ENCODE measurements around the gene PAMR1.

DNA sequence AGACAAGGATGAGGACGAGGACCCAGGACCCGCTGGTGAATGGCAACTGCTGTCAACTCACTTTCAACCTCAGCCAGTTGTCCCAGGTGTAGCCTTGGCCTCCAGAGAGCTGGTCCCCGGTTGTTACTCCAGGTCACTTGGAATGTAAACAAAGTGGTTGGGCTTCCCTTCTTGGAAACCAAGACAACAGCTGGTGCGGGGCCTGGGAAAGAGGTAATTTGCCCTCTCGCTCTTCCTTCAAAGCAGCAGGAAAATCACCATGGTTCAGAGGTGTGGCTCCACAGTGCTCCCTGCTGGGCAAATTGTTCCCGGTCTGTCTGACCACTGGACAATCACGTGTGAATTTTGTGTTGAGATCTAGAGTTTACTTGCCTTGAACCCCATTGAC lies 121.0 kb downstream of the PAMR1 start:
- TF ChIP-seq, protein P1, sequence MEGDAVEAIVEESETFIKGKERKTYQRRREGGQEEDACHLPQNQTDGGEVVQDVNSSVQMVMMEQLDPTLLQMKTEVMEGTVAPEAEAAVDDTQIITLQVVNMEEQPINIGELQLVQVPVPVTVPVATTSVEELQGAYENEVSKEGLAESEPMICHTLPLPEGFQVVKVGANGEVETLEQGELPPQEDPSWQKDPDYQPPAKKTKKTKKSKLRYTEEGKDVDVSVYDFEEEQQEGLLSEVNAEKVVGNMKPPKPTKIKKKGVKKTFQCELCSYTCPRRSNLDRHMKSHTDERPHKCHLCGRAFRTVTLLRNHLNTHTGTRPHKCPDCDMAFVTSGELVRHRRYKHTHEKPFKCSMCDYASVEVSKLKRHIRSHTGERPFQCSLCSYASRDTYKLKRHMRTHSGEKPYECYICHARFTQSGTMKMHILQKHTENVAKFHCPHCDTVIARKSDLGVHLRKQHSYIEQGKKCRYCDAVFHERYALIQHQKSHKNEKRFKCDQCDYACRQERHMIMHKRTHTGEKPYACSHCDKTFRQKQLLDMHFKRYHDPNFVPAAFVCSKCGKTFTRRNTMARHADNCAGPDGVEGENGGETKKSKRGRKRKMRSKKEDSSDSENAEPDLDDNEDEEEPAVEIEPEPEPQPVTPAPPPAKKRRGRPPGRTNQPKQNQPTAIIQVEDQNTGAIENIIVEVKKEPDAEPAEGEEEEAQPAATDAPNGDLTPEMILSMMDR (IDR thresholded peaks at IDR 0.05): no peak
- TF ChIP-seq POLR2A (IDR thresholded peaks at IDR 0.05): no peak

Data from lower leg skin (tissue), 3 donors.